HTERT RPE-1 (cell line): ENCODE measurements around the gene GCGR.
"Not testable (repeated sequence)": the region's sequence is repeated elsewhere in the genome, so short reads cannot be mapped to it uniquely, and the experiment has no call there.

Experiments
- in situ Hi-C: fragments of 300-500 bp; cut with MboI; formaldehyde crosslinking; loops from 4 replicates; pipeline ENCODE4 v1.14.3; 2020; ENCODE audit warnings: low sequenced_read_pairs

GCGR gene

GRCh38 chr17:81831957-81832607 lies 28.1 kb downstream of the GCGR start:
- in situ Hi-C loops: no loop called here

DNA sequence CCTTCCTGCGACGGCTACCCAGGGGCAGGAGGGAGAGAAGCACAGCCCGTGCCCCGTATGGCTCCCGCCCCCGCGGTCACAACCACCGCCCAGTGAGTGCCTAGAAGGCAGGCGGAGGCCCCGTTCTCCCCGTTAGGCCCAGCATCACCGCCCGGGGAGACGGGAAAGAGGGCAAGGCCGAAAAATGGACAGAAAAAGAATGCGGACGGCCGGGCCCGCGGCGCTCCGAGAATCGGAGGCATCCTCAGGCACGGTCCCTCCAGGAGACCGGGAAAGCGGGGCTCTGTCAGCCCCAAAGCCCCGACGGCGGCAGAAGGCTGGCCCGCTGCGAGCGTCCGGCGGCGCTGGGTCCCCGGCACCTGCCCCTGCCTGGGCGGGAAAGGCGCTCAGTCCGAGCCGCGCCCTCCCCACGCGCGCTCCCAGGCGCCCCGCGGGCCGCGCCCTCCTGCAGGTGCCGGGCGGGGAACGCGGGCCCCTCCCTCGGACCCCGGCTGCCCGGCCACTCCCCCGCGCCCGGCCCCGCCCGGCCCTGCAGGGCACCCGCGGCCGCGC lies 28.7 kb downstream of the GCGR start:
- in situ Hi-C loops: no loop called here

DNA sequence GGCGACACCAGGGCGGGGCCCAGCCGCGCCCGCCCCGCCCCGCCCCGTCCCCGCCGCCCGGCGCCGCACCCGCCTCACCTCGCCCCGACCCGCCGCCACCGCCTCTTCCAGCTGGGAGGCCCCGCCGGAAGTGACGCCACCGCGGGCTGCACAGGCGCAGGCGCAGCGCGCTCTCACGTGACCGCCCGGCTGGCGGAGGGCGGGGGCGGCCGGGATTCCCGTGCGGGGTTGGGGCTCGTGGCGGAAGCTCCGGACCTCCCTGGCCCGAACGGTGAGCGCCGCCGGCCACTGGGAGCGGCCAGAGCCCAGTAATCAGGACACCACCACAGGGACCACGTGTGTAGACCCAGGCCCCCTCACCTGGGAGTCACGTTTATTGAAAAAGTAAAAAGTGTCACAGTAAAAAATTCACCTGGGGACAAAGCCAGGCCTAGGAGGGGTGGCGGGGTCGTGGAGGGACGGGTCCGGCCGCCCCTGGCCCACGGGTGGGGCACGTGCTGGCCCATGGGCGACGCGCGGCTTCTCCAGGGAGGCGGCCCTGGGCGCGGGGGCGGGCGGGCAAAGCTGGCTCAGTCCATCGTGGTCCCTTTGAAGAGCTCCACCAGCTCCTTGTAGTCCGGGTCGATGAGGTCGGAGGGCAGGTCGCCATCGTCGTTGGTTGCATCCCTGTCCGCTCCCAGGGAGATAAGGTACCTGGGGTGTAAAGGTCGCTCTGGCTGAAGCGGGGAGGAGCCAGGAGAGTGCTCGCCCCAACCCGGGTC lies 29.4 kb downstream of the GCGR start, which contains the start of gene MCRIP1:
Gene MCRIP1, minus strand, starts transcription at position 132 of the 761 bp plus-strand sequence. CDS start 8,785 bp downstream, outside the sequence.
- in situ Hi-C loops: no loop called here

GRCh38 chr17:81833921-81834830 lies 30.2 kb downstream of the GCGR start:
- in situ Hi-C loops: no loop called here

DNA sequence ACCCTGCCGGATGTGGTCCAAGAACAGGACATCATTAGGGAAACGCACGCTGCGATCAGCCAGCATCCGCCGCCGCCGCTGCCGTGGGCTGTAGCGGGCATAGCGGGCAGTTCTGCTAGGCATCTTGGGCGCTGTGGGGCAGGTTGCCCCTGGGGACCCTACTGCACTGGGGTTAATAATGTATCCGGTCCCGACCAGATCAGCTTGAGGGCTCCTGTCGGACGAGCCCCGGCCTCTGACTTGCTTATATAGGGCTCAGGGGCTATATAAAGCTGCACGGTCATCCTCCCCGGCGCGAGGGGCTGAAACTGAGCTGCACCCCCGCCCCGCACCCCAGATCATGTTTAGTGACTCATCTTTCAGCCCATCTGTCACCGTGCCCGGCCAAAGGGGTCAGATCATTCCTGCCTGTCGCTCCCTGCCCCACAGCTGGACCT lies 30.9 kb downstream of the GCGR start, which contains the start of gene PPP1R27:
Gene PPP1R27, minus strand, starts transcription at position 220 of the 437 bp plus-strand sequence. Its CDS starts 97 bp downstream, at position 123.
- in situ Hi-C loops: no loop called here

DNA sequence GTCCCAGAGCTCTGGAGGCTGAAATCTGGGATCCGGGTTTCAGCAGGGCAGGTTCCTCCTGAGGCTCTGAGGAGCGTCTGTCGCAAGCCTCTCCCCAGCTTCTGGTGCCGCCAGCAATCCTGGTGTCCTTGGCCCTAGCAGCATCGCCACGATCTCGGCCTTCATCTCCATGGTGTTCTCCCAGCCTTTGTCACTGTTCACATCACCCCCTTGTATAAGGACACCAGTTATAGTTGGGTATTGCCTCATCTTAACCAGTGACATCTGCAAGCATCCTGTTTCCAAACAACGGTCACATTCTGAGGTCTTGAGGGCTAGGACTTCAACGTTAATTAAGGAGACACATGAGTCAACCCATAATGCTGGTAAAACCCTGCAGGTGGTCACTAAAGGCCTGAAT lies 33.7 kb downstream of the GCGR start:
- in situ Hi-C loops: no loop called here

DNA sequence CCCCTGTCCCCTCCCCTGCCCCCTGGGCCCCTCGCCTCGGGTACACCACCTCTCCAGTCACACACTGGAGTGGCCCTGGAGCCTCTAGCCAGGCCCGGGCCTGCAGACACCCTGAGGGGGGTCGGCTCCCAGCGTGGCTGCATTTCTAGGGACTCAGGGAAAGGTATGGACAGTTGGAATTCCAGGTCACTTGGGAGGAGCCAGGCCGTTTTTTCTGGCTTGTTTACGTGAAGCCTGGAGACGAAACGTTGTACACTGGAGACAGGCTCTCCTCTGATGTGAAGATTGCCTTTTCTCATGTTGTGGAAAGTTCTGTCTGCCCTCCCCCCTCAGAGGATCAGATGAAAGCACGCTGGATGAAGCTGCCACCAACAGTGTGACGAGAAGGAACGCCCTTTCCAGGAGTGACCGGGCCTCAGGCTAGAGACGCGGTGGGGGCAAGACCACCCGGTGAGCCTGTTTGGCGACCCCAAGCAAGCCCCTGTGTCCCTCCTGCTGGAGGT lies 34.9 kb downstream of the GCGR start:
- in situ Hi-C loops: no loop called here

- in situ Hi-C loops: no loop called here
Observed at GRCh38 chr17:81839301-81839700, 35.4 kb downstream of the GCGR start.

GRCh38 chr17:81840059-81840458 lies 36.1 kb downstream of the GCGR start:
- in situ Hi-C loops: not testable (repeated sequence)

DNA sequence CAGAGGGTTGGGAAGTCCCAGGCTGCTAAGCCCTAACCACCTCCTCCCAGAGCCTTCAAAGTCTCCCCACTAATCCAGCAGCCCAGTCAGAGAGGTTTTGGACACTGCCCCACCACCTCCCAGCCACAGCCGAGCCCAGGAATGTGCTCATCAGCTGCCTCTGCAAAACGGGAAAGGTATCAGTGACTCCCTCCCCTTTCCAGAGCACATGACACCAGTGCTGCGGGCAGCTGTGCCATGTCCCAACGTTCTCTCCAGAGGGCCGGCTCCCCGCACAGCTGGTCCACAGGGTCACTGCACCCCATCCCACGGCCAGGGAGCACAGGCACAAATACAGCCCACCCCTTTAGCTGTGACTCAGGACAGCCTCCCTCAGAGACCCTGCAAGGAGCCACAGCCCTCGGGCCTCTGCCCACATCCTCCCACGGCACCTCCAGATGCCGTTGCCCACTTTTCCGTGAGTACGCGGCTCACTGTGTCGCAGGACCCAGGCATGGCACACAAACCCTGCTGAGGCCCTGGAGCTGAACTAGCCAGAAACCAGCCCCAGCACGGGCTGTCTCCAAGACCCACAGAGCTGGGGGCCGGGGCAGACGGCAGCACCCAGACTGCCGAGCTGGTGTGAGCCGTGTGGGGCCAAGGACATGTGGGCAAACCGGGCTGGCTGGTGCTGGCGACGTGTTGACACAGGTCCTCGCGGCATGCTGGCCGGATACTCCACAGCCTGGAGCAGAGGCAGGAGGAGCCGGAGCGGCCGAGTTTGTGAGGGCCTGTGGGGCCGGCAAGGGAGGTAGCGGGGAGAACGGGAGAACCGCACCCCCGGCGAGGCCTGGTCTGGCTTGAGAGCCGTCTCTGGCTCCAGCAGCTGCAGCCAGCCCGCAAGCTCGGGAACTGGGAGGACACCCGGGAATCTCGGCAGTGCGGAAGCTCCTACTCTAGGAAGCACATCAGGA lies 37.2 kb downstream of the GCGR start:
- in situ Hi-C loops: no loop called here

DNA sequence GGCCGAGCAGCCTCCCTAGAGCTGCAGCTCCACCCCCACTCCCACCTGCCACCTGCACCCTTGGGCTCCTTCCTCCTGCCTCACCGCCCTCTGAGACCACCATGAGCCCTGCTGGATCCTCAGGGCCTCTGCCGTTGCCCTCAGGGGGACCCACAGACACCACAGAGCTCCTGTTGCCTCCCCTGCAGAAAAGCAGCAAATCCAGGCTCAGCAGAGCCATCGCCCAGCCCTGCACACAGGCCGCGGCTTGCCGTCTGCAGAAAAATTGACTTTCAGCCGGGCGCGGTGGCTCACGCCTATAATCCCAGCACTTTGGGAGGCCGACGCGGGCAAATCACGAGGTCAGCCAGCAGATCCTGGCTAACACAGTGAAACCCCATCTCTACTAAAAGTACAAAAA lies 37.9 kb downstream of the GCGR start:
- in situ Hi-C loops: no loop called here

GRCh38 chr17:81842378-81842724 lies 38.4 kb downstream of the GCGR start:
- in situ Hi-C loops: no loop called here

DNA sequence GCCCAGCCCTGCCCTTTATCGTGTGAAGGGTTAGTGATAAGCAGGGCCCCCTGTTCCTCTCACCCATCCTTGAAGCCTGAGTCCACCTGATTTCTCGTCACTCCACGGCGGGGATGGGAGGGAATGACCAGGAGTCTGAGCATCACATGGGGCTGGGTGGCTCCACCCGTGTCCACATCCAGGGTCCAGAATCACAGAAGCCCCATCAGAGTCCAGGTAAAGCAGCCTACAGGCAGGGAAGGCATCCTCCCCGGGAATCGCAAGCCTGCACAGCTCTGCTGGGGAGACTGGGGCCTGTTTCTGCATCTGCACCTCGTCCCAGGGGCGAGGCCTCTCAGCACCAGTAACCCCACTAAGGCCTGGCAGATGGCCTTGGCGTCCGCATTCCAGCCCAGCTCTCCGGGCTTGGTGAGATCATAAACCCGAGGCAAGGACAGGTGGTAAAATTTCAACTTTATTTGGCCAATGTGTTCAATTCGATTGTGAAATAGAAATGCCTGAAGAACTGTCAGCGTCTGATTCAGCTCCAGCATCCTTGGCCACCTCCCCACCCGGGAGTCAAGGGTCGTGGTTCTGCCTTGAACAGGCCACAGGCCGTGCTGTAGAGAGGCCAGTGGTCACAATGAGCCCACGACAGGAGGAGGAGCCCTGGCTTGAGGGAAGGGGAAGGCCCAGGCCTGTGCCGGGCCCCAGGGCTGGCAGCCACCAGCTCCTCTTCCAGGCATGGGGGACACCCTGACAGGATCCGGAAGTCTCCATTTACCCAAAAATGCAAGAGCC lies 39.0 kb downstream of the GCGR start:
- in situ Hi-C loops: no loop called here

- in situ Hi-C loops: no loop called here
Observed at GRCh38 chr17:81843713-81844326, 39.9 kb downstream of the GCGR start.

DNA sequence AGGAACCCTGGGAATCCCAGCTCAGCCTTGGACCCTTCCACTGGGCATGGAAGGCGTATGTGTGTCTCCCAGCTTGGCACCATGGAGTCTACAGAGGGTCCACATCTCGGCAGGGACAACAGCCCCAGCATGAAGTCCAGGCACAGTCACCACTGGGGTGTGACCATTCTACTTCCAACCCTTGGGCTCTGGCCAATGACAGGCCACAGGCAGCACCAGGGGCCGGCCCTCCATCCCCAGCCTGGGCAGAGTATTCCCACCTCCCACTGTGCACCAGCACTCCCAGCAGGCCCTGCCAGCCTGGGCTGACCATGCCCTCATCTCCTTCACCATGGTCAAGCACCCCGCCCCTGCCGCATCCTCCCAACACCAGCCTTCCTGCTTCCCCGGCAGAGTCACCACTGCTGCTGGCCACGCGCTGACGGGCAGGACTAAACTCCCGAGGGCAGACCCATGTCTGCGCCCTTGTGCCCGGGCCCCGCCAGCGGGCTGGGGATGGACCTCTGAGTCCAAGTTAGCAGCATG lies 40.4 kb downstream of the GCGR start:
- in situ Hi-C loops: no loop called here

DNA sequence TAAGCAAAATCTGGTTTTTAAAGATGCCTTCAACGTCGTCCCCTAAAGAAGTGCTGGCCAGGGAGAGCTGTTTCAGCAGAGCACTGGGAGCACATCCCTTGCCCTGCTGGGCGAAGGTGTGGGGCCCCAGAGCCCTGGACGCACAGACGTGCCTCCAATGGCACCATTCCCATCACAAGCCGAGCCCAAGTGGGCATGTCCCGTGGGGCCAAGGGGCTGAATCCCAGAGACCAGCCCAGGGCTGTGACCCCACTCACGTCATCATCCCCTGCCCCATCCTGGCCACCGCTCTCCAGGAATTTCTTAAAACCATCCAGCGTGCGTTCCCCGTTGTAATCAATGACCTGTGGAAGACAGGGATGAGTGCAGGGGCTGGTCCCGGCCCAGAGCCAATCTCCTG lies 40.9 kb downstream of the GCGR start:
- in situ Hi-C loops: no loop called here

GRCh38 chr17:81845361-81845760 lies 41.4 kb downstream of the GCGR start:
- in situ Hi-C loops: no loop called here
